IMR-90 (cell line): ENCODE measurements around the gene PEX14. TPM values are rescaled to one million over a fixed set of nuclear protein-coding genes. Genes with fewer than 3 reads are reported as not detected.

Source experiments
- ATAC-seq: fragments of 200-7000 bp; cut with Tn5 transposase; 2 replicates; pipeline ENCODE4 v1.9.1; 2020; ENCODE audit warnings: low read depth, mild to moderate bottlenecking, moderate library complexity
- BruUV-seq: library from RNA; stranded (reverse); fragments of 400-500 nt; replicated peaks from 2 replicates; lab custom pipeline; 2021; lab: Mats Ljungman, UMichigan
- CTCF ChIA-PET: fragments of 300-600 bp; formaldehyde crosslinking; extraction: SDS; loops from one replicate; lab custom pipeline; 2021; ENCODE audit warnings: antibody characterized with exemption; lab: Yijun Ruan, JAX
- POLR2A ChIA-PET: fragments of 300-600 bp; sonication (Branson Sonifier 250); formaldehyde crosslinking; loops from one replicate; lab custom pipeline; 2022; ENCODE audit warnings: antibody characterized with exemption; ENCODE audit not compliant: unreplicated experiment; lab: Charles Lee
- DNase-seq: peaks from one replicate; pipeline ENCODE4 v3.0.0; 2013
- H2AFZ ChIP-seq: replicated peaks from 2 replicates; pipeline ENCODE3; 2013; ENCODE audit warnings: low read length, mild to moderate bottlenecking; ENCODE audit not compliant: poor library complexity
- H2AK5ac ChIP-seq: 2 replicates; pipeline ENCODE4 v1.6.1; 2013; ENCODE audit warnings: low read depth, low read length, inconsistent platforms
- H2AK9ac ChIP-seq: replicated peaks from 2 replicates; pipeline ENCODE3; 2013; ENCODE audit warnings: mild to moderate bottlenecking, low read depth, low read length, moderate library complexity; ENCODE audit not compliant: poor library complexity
- H2BK120ac ChIP-seq: 2 replicates; pipeline ENCODE4 v1.6.1; 2013; ENCODE audit warnings: low read depth, low read length, inconsistent platforms
- H2BK15ac ChIP-seq: 3 replicates; pipeline ENCODE4 v1.6.1; 2013; ENCODE audit warnings: low read depth, low read length, inconsistent platforms
- H2BK20ac ChIP-seq: 2 replicates; pipeline ENCODE4 v1.6.1; 2013; ENCODE audit warnings: low read depth, mild to moderate bottlenecking, inconsistent platforms, low read length, moderate library complexity
- H2BK5ac ChIP-seq: 2 replicates; pipeline ENCODE4 v1.6.1; 2013; ENCODE audit warnings: mild to moderate bottlenecking, low read depth, low read length, inconsistent platforms; ENCODE audit not compliant: poor library complexity, severe bottlenecking
- H3K14ac ChIP-seq: replicated peaks from 2 replicates; pipeline ENCODE4 v1.6.1; 2013; ENCODE audit warnings: low read depth, low read length, inconsistent platforms
- H3K18ac ChIP-seq: 2 replicates; pipeline ENCODE4 v1.6.1; 2013; ENCODE audit warnings: low read depth, low read length, control low read depth
- H3K23ac ChIP-seq: 2 replicates; pipeline ENCODE4 v1.6.1; 2013; ENCODE audit warnings: low read depth, low read length, inconsistent platforms
- H3K27ac ChIP-seq: 2 replicates; pipeline ENCODE4 v1.5.1; 2013; ENCODE audit warnings: mild to moderate bottlenecking, control low read depth, low read length; ENCODE audit not compliant: insufficient read depth
- H3K27me3 ChIP-seq: 2 replicates; pipeline ENCODE4 v1.6.1; 2013; ENCODE audit warnings: low read length; ENCODE audit not compliant: control insufficient read depth, insufficient read depth
- H3K36me3 ChIP-seq: 2 replicates; pipeline ENCODE4 v1.6.1; 2013; ENCODE audit warnings: low read length, mixed read lengths; ENCODE audit not compliant: control insufficient read depth, insufficient read depth
- H3K4ac ChIP-seq: 2 replicates; pipeline ENCODE4 v1.6.1; 2013; ENCODE audit warnings: low read depth, low read length, inconsistent platforms
- H3K4me1 ChIP-seq: 2 replicates; pipeline ENCODE4 v1.6.1; 2013; ENCODE audit warnings: low read length, mixed read lengths; ENCODE audit not compliant: control insufficient read depth, insufficient read depth
- H3K4me2 ChIP-seq: 2 replicates; pipeline ENCODE4 v1.6.1; 2013; ENCODE audit warnings: low read depth, mild to moderate bottlenecking, control low read depth, low read length, moderate library complexity
- H3K4me3 ChIP-seq: 2 replicates; pipeline ENCODE4 v1.5.1; 2013; ENCODE audit warnings: low read depth, mild to moderate bottlenecking, control low read depth, low read length, moderate library complexity; ENCODE audit not compliant: insufficient read depth
- H3K56ac ChIP-seq: 2 replicates; pipeline ENCODE4 v1.6.1; 2013; ENCODE audit warnings: low read length, inconsistent platforms; ENCODE audit not compliant: insufficient read depth; ENCODE audit errors: extremely low read depth
- H3K79me1 ChIP-seq, 2 experiments: 2 replicates each; pipeline ENCODE4 v1.6.1; 2013; ENCODE audit warnings: low read length in 2 of 2, inconsistent platforms in 1 of 2, low read depth in 1 of 2
- H3K9ac ChIP-seq: 2 replicates; pipeline ENCODE4 v1.6.1; 2013; ENCODE audit warnings: low read depth, low read length, control low read depth
- H3K9me1 ChIP-seq: 2 replicates; pipeline ENCODE4 v1.6.1; 2013; ENCODE audit warnings: low read length, inconsistent platforms; ENCODE audit not compliant: insufficient read depth
- H3K9me3 ChIP-seq: 2 replicates; pipeline ENCODE4 v1.6.1; 2013; ENCODE audit warnings: low read length; ENCODE audit not compliant: control insufficient read depth, insufficient read depth
- H4K20me1 ChIP-seq: 2 replicates; pipeline ENCODE4 v1.6.1; 2013; ENCODE audit warnings: low read length, inconsistent platforms; ENCODE audit not compliant: insufficient read depth
- H4K5ac ChIP-seq: 2 replicates; pipeline ENCODE4 v1.6.1; 2013; ENCODE audit warnings: mild to moderate bottlenecking, low read depth, low read length, control low read depth
- H4K8ac ChIP-seq, 2 experiments: 2 replicates each; pipeline ENCODE4 v1.6.1; 2013; ENCODE audit warnings: low read depth in 2 of 2, low read length in 2 of 2, control low read depth in 1 of 2, inconsistent platforms in 1 of 2
- H4K91ac ChIP-seq: 2 replicates; pipeline ENCODE4 v1.6.1; 2013; ENCODE audit warnings: low read depth, low read length, inconsistent platforms; ENCODE audit not compliant: insufficient read depth
- CEBPB ChIP-seq: IDR thresholded peaks from 2 replicates; pipeline ENCODE4 v1.6.1; 2012; ENCODE audit warnings: low read depth, low read length, improper control_type of control experiment
- WGBS, 2 experiments: methylation state at CpG; one replicate each; pipeline versions ENCODE4 v1.1.5 to v1.1.7; 2013; ENCODE audit warnings: missing lambda C conversion rate in 2 of 2; ENCODE audit not compliant: insufficient read length in 1 of 2; ENCODE audit errors: extremely low coverage in 2 of 2; 5-methylcytosine and 5-hydroxymethylcytosine counted together
- dilution Hi-C: fragments of 300-500 bp; cut with HindIII; formaldehyde crosslinking; loops from one replicate; pipeline ENCODE4 v1.14.3; 2018; ENCODE audit warnings: low sequenced_read_pairs; ENCODE audit not compliant: unreplicated experiment
- in situ Hi-C: fragments of 300-500 bp; cut with MboI; formaldehyde crosslinking; loops from 3 replicates; pipeline ENCODE4 v1.14.3; 2019; ENCODE audit warnings: low sequenced_read_pairs, inconsistent platforms, mixed read lengths
- intact Hi-C: fragments of 100-400 bp; cut with micrococcal nuclease; formaldehyde crosslinking; loops from 2 replicates; pipeline ENCODE4 v1.10.0; 2022
- polyA plus RNA-seq, 3 experiments: library from polyadenylated mRNA; depleted of rRNA; stranded (reverse); fragments of >200 nt; gene quantifications; 2 replicates each; pipeline ENCODE4 v1.2.3, GENCODE V29; 2012; ENCODE audit warnings: low replicate concordance in 1 of 3
- total RNA-seq: library from RNA; depleted of rRNA; stranded (reverse); fragments of >200 nt; gene quantifications from 2 replicates; pipeline ENCODE4 v1.2.3, GENCODE V29; 2012

PEX14 gene
- total and polyA plus RNA-seq, 2 of the 4 experiments (the other 2 are of a cell fraction): 9.5 to 22.5 TPM

- H3K4me2 ChIP-seq: peak overlapping the region; percentile 40; the same call in 1 of the 2 replicates
- H3K18ac ChIP-seq: no peak overlapping the region
- no peak overlapping the region for H2BK120ac ChIP-seq
- no peak overlapping the region for H3K23ac ChIP-seq
- peaks cover 7% of the 10 kb centered on the region; the same call in 1 of the 2 replicates for H3K27me3 ChIP-seq
- H4K91ac ChIP-seq: no peak overlapping the region
- H2AK5ac ChIP-seq: no peak overlapping the region
- H3K79me1 ChIP-seq: no peaks in the 10 kb centered on the region
- H3K9me3 ChIP-seq: no peaks in the 10 kb centered on the region
- peak overlapping the region; percentile 25 for H2AK9ac ChIP-seq
- H3K4ac ChIP-seq: no peak overlapping the region
- H2AFZ ChIP-seq: peak overlapping the region; percentile 54
- H2BK5ac ChIP-seq: no peak overlapping the region
- no peak overlapping the region for H2BK20ac ChIP-seq
- H3K4me1 ChIP-seq: peaks cover 1% of the 10 kb centered on the region; the same call in 1 of the 2 replicates
- DNase-seq: no peak
- H4K8ac ChIP-seq: no peak overlapping the region
- 80% methylated on average over 15 of the region's 26 CpGs; no CpG with 5 or more reads in 1 of the 2 experiments for WGBS, 2 experiments
- dilution Hi-C loops (no loop called here), intact Hi-C loops (no loop called here), in situ Hi-C loops (no loop called here)
- ChIA-PET CTCF (no interaction called here), POLR2A (no interaction called here)
- no peak overlapping the region for H3K14ac ChIP-seq
- no peak; the same call in 1 of the 2 replicates for ATAC-seq
- no peak overlapping the region for H3K4me3 ChIP-seq
- no peak overlapping the region for H3K56ac ChIP-seq
- H4K20me1 ChIP-seq: no peaks in the 10 kb centered on the region
- no peaks in the 10 kb centered on the region for H3K36me3 ChIP-seq
- BruUV-seq: no TSS peak
- no peak overlapping the region for H3K27ac ChIP-seq
- H3K9ac ChIP-seq: no peak overlapping the region
- TF ChIP-seq CEBPB: no peak
- no peaks in the 10 kb centered on the region for H3K9me1 ChIP-seq
- H2BK15ac ChIP-seq: no peak overlapping the region
- H4K5ac ChIP-seq: no peak overlapping the region
Measured at GRCh38 chr1:10662824-10663677, 188.3 kb downstream of the PEX14 start.
